Activated naive CD4-positive, alpha-beta T cell treated with anti-CD3 and anti-CD28 coated beads, Interleukin-2, amount 10 ng/mL, durations not matched to agents 5 hours and 36 hours (primary cell): ENCODE results near the gene SERPINA1. TPM values are rescaled to one million over a fixed set of nuclear protein-coding genes. Genes with fewer than 3 reads are reported as not detected.

Experiments
- total RNA-seq, 2 experiments: library from RNA; stranded (reverse); gene quantifications; one replicate each; pipeline ENCODE4 v1.2.3, GENCODE V29; 2021

The SERPINA1 gene
- total RNA-seq: under 1 TPM in 1 of 2 experiments, not detected in 1; 0.14 TPM

DNA sequence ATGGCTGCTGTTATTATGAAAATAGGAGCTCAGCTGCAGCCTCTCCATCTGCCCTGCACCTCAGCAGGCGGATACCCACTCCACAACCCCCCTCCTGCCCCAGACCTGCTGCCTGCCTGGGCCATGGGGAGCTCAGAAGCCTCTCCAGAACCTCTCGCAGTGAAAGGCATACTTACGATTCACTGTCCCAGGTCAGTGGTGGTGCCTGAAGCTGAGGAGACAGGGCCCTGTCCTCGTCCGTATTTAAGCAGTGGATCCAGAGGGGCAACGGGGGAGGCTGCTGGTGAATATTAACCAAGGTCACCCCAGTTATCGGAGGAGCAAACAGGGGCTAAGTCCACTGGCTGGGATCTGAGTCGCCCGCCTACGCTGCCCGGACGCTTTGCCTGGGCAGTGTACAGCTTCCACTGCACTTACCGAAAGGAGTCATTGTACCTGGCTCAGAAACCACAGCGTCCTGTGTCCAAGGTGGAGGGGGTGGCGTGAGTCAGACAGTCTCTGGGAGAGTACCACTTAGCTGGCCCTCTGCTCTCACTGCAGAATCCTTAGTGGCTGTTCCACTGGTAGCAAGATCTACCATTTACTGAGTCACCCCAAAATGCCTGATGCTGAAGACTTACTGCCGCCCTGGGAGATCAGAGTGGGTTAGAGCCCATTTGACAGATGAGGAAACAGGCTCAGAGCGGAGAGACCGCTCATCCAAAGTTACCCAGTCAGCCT is at the start of gene SERPINA1:
TSS of gene SERPINA1 (minus strand) at position 219 of the 720 bp plus-strand sequence. CDS start 5,365 bp downstream, outside the sequence.

DNA sequence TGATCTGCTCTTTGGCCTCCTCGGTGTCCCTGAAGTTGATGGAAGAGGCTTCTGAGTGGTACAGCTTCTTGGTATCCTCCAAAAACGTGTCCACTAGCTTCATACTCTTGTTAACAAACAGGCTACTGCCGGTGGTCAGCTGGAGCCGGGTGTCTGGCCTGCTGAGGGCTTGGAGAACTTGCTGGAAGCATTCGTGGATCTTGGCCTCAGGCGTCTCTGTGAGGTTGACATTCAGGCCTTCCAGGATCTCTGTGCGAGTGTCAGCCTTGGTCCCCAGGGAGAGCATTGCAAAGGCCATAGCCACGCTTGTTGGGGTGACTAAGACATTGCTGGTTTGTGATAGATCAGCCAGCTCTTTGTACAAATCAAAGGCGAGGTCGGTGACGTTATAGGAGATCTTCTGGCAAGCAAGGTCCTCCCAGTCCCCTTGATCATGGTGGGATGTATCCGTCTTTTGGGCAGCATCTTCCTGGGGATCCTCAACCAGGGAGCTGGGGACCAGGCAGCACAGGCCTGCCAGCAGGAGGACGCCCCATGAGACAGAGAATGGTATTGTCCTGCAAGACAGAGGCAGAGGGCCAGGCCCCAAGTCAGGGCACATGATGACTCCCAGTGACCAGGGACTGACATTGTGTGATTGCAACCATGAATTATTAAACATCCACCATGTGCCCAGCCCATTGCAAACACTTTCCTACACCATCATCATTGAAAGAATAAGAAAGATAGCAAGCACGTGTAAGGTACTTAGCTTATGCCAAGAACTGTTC is 22.1 kb downstream of the SERPINA1 start, which contains the start of gene SERPINA2:
TSS of gene SERPINA2 (minus strand) at position 553 of the 770 bp plus-strand sequence.

Other genes with a start within 250 kb of the SERPINA1 start
- gene PPP4R4, start 214.3 kb downstream of the SERPINA1 start, total RNA-seq: 1 to 10 TPM; 2.6 to 3.0 TPM
- gene SERPINA10, start 95.3 kb downstream of the SERPINA1 start, total RNA-seq: not detected
- not detected for gene SERPINA6, start 65.3 kb downstream of the SERPINA1 start, total RNA-seq
- not detected for gene SERPINA2, start 21.9 kb downstream of the SERPINA1 start, total RNA-seq
- not detected for gene SERPINA11, start 64.2 kb upstream of the SERPINA1 start, total RNA-seq
- gene SERPINA9, start 87.6 kb upstream of the SERPINA1 start, total RNA-seq: not detected
- gene SERPINA12, start 120.9 kb upstream of the SERPINA1 start, total RNA-seq: not detected
- gene SERPINA4, start 172.8 kb upstream of the SERPINA1 start, total RNA-seq: not detected
- not detected for gene SERPINA5, start 192.8 kb upstream of the SERPINA1 start, total RNA-seq
- not detected for gene SERPINA3, start 223.8 kb upstream of the SERPINA1 start, total RNA-seq